Ovary (tissue), 3 donors: ENCODE results near the gene QPRT.

ENCODE experiments used
- EP300 ChIP-seq: sonication (generic); formaldehyde crosslinking; IDR thresholded peaks from one replicate; pipeline ENCODE4 v1.6.1; 2017; ENCODE audit warnings: antibody characterized with exemption
- POLR2A ChIP-seq: fragments of 450-650 bp; IDR thresholded peaks from one replicate; pipeline ENCODE4 v1.6.1; 2017; ENCODE audit warnings: antibody characterized with exemption, mild to moderate bottlenecking, moderate library complexity
- TF ChIP-seq, protein P1 (sequence below), 3 donors: fragments of 450-650 bp in 2 of 3; fragments of 200-600 bp in 1 of 3; IDR thresholded peaks; one replicate each; pipeline versions ENCODE4 v1.5.1 to v1.8.0; 2016 to 2022; ENCODE audit warnings: antibody characterized with exemption in 3 of 3, mild to moderate bottlenecking in 1 of 3
- donor health status: DM: no; HTN: no; CAD: no.

DNA sequence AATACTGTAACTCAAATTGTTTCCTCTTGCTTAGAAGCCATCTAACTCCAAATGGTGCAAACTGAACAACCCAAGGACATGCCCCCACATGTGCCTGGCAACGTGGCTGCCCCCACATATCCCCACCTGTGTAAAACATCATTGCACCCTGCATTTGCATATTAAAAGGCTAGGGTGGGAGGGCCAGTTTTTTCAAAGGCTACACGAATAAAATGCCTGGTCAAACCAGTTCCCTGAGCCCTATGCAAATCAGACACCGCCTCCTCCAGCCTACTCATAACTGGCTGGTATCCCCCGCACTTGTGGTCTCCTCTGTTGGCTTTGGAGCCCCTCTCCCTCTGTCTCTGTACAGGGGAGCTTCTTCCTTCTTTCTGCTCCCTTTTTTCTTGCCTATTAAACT, 40.1 kb downstream of the QPRT start:
- TF ChIP-seq, protein P1, sequence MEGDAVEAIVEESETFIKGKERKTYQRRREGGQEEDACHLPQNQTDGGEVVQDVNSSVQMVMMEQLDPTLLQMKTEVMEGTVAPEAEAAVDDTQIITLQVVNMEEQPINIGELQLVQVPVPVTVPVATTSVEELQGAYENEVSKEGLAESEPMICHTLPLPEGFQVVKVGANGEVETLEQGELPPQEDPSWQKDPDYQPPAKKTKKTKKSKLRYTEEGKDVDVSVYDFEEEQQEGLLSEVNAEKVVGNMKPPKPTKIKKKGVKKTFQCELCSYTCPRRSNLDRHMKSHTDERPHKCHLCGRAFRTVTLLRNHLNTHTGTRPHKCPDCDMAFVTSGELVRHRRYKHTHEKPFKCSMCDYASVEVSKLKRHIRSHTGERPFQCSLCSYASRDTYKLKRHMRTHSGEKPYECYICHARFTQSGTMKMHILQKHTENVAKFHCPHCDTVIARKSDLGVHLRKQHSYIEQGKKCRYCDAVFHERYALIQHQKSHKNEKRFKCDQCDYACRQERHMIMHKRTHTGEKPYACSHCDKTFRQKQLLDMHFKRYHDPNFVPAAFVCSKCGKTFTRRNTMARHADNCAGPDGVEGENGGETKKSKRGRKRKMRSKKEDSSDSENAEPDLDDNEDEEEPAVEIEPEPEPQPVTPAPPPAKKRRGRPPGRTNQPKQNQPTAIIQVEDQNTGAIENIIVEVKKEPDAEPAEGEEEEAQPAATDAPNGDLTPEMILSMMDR (IDR thresholded peaks at IDR 0.05), result no peak
- no peak for TF ChIP-seq POLR2A
- no peak for TF ChIP-seq EP300
